ENCODE results near the gene NAA38.

GRCh38 chr17:7883781-7884386 is 26.5 kb upstream of the NAA38 start:
- TF ChIP-seq CTCF (IDR thresholded peaks at IDR 0.05 in 8 of 11, conservative IDR thresholded peaks at IDR 0.05 in 3 of 11) (no peak), POLR2A (IDR thresholded peaks at IDR 0.05) (no peak)
